HepG2 (cell line): ENCODE measurements around the gene SOCS3. TPM values are rescaled to one million over a fixed set of nuclear protein-coding genes. Genes with fewer than 3 reads are reported as not detected.

Experiments used
- ARNTL ChIP-seq: sonication (generic); formaldehyde crosslinking; IDR thresholded peaks from 2 replicates; pipeline ENCODE4 v1.4.0; 2020; ENCODE audit warnings: mild to moderate bottlenecking, missing genetic modification reagents
- ELF4 ChIP-seq: sonication (generic); formaldehyde crosslinking; IDR thresholded peaks from 2 replicates; pipeline ENCODE4 v1.5.0; 2020; ENCODE audit warnings: missing genetic modification reagents, mild to moderate bottlenecking, moderate library complexity, borderline replicate concordance
- ERF ChIP-seq: IDR thresholded peaks from 2 replicates; pipeline ENCODE4 v1.6.1; 2018; ENCODE audit warnings: missing biosample characterization, missing genetic modification reagents
- HES4 ChIP-seq: sonication (generic); formaldehyde crosslinking; IDR thresholded peaks from 2 replicates; pipeline ENCODE4 v1.9.0; 2021; ENCODE audit warnings: mild to moderate bottlenecking, missing genetic modification reagents, borderline replicate concordance
- KLF6 ChIP-seq: IDR thresholded peaks from 2 replicates; pipeline ENCODE4 v1.8.0; 2016; ENCODE audit warnings: missing biosample characterization, missing genetic modification reagents
- MAFK ChIP-seq, 2 experiments: IDR thresholded peaks in 1 of 2; conservative IDR thresholded peaks in 1 of 2; 2 replicates each; pipeline ENCODE4 v1.6.1; 2011; ENCODE audit warnings: improper control_type of control experiment in 2 of 2, low read length in 2 of 2
- MIXL1 ChIP-seq: IDR thresholded peaks from 2 replicates; pipeline ENCODE4 v1.6.1; 2016
- MTF2 ChIP-seq: sonication (generic); formaldehyde crosslinking; IDR thresholded peaks from 2 replicates; pipeline ENCODE4 v1.5.0; 2020; ENCODE audit warnings: missing genetic modification reagents, borderline replicate concordance
- NCOA2 ChIP-seq: sonication (generic); formaldehyde crosslinking; IDR thresholded peaks from 2 replicates; pipeline ENCODE4 v1.8.0; 2022; ENCODE audit warnings: inconsistent platforms
- NRL ChIP-seq: sonication (generic); formaldehyde crosslinking; IDR thresholded peaks from 2 replicates; pipeline ENCODE4 v1.5.0; 2020; ENCODE audit warnings: missing genetic modification reagents, mild to moderate bottlenecking, moderate library complexity, borderline replicate concordance
- PAF1 ChIP-seq: IDR thresholded peaks from 2 replicates; pipeline ENCODE4 v1.6.1; 2016; ENCODE audit warnings: missing genetic modification reagents, missing compliant biosample characterization
- SOX13 ChIP-seq, 3 experiments: fragments of 450-650 bp in 1 of 3; sonication (generic) in 1 of 3; formaldehyde crosslinking in 1 of 3; IDR thresholded peaks in 2 of 3; conservative IDR thresholded peaks in 1 of 3; 2 replicates each; pipeline versions ENCODE4 v1.5.0 to v1.6.1; 2016 to 2020; ENCODE audit warnings: antibody characterized with exemption in 1 of 3, mild to moderate bottlenecking in 1 of 3, missing compliant biosample characterization in 1 of 3, missing genetic modification reagents in 1 of 3, moderate library complexity in 1 of 3
- SP5 ChIP-seq: IDR thresholded peaks from 2 replicates; pipeline ENCODE4 v1.6.1; 2016; ENCODE audit warnings: low read depth, borderline replicate concordance
- TBP ChIP-seq: sonication (generic); formaldehyde crosslinking; IDR thresholded peaks from 2 replicates; pipeline ENCODE4 v1.5.0; 2020; ENCODE audit warnings: missing genetic modification reagents
- TEAD3 ChIP-seq: optimal IDR thresholded peaks from 2 replicates; pipeline ENCODE3; 2016; ENCODE audit warnings: borderline replicate concordance
- U2AF2 ChIP-seq: fragments of 200-400 bp; formaldehyde crosslinking; IDR thresholded peaks from 2 replicates; pipeline ENCODE4 v1.6.1; 2017; ENCODE audit warnings: low read depth, mild to moderate bottlenecking, low read length
- ZMYM3 ChIP-seq: sonication (generic); formaldehyde crosslinking; IDR thresholded peaks from 2 replicates; pipeline ENCODE4 v1.5.1; 2020; ENCODE audit warnings: mild to moderate bottlenecking, missing genetic modification reagents
- ZNF121 ChIP-seq: sonication (generic); formaldehyde crosslinking; IDR thresholded peaks from 2 replicates; pipeline ENCODE4 v1.5.0; 2020; ENCODE audit warnings: mild to moderate bottlenecking, missing genetic modification reagents
- ZNF326 ChIP-seq: sonication (generic); formaldehyde crosslinking; IDR thresholded peaks from 2 replicates; pipeline ENCODE4 v1.4.0; 2020; ENCODE audit warnings: missing genetic modification reagents, borderline replicate concordance
- ZNF441 ChIP-seq: sonication (generic); formaldehyde crosslinking; IDR thresholded peaks from 2 replicates; pipeline ENCODE4 v1.7.0; 2021; ENCODE audit warnings: missing genetic modification reagents, borderline replicate concordance
- ZNF577 ChIP-seq: sonication (generic); formaldehyde crosslinking; IDR thresholded peaks from 2 replicates; pipeline ENCODE4 v1.4.0; 2020; ENCODE audit warnings: mild to moderate bottlenecking, low read depth, missing genetic modification reagents, borderline replicate concordance
- ZNF713 ChIP-seq: sonication (generic); formaldehyde crosslinking; IDR thresholded peaks from 2 replicates; pipeline ENCODE4 v1.4.0; 2020; ENCODE audit warnings: mild to moderate bottlenecking, missing genetic modification reagents
- ZNF878 ChIP-seq: sonication (generic); formaldehyde crosslinking; IDR thresholded peaks from 2 replicates; pipeline ENCODE4 v1.8.1; 2023; ENCODE audit warnings: mild to moderate bottlenecking, missing genetic modification reagents, moderate library complexity
- ZSCAN21 ChIP-seq: sonication (generic); formaldehyde crosslinking; IDR thresholded peaks from 2 replicates; pipeline ENCODE4 v1.8.0; 2022; ENCODE audit warnings: mild to moderate bottlenecking, missing genetic modification reagents, moderate library complexity, borderline replicate concordance
- ZSCAN9 ChIP-seq: IDR thresholded peaks from 2 replicates; pipeline ENCODE4 v1.6.1; 2016; ENCODE audit warnings: borderline replicate concordance
- polyA plus RNA-seq, 8 experiments: library from polyadenylated mRNA; depleted of rRNA in 3 of 8; stranded (reverse) in 7 of 8; unstranded in 1 of 8; fragments of >200 nt; fragmentation: Illumina TruSeq in 4 of 8; extraction: Trizol in 4 of 8; gene quantifications; 2 replicates each; pipeline versions ENCODE4 v1.2.1 to v1.2.3, GENCODE V29; 2011 to 2016; ENCODE audit warnings: low read depth in 4 of 8, missing spikeins in 1 of 8, mixed read lengths in 1 of 8; ENCODE audit not compliant: insufficient read depth in 1 of 8
- total RNA-seq, 5 experiments: library from RNA; depleted of rRNA; stranded (reverse); fragments of >200 nt; fragmentation: Illumina TruSeq; extraction: Trizol; gene quantifications; 2 replicates each; pipeline ENCODE4 v1.2.3, GENCODE V29; 2016; ENCODE audit warnings: low read depth in 1 of 5
- TF ChIP-seq, protein P1 (sequence below): sonication (generic); formaldehyde crosslinking; conservative IDR thresholded peaks from 2 replicates; pipeline ENCODE4 v1.4.0; 2020; ENCODE audit warnings: mild to moderate bottlenecking, missing genetic modification reagents, moderate library complexity

The SOCS3 gene
- total and polyA plus RNA-seq, 2 of the 13 experiments (the other 11 are each of a cell fraction or from before 2014, with no cell fraction given) = 0.77 to 2.4 TPM

DNA sequence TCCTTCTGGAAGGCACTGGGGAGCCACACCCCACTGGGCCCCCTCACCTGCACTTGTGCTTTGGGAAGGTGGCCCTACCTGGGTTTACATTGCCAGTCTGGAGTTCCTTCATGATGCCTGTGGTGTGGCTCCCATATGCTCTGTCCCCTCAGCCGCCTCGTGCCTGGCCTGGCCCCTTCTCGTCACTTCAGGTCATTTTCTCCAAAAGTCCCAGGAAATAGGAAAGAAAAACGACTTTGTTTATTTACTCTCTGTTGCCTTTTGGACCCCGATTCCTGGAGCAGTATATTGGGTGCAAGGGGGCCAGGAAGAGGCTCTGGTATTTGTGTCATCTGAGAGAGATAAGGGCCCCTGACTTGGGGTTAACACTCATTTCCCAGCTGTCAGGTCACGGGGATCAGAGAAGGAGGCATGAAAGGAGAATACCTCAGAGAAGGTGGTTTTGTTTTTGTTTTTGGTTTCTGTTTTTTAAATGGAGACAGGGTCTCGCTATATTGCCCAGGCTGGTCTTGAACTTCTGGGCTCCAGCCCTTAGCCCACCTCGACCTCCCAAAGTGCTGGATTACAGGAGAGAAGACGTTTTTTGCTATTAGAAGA is 4.7 kb downstream of the SOCS3 start (continued):
- TF ChIP-seq SOX13 (IDR thresholded peaks at IDR 0.05) (no peak), SOX13 (CRISPR knock-in tag; conservative IDR thresholded peaks at IDR 0.05 in 1 of 2, IDR thresholded peaks at IDR 0.05 in 1 of 2) (peak in 1 of 2 experiments; percentile 38; a peak in 2 of 4 replicates), NCOA2 (CRISPR knock-in tag) (peak; percentile 86), ZMYM3 (no peak), NRL (CRISPR knock-in tag) (peak; percentile 24; the same call in 1 of the 2 replicates), ARNTL (CRISPR knock-in tag) (peak; percentile 36; the same call in 1 of the 2 replicates), ZNF121 (CRISPR knock-in tag) (peak; percentile 68; the same call in 1 of the 2 replicates), ZNF713 (CRISPR knock-in tag) (no peak), ZNF577 (CRISPR knock-in tag) (no peak), HES4 (CRISPR knock-in tag) (no peak), ELF4 (CRISPR knock-in tag) (peak; percentile 51; the same call in 1 of the 2 replicates), KLF6 (CRISPR knock-in tag) (0 out of 2 replicates have a peak, but pooled peaks have one; percentile 10), ERF (CRISPR knock-in tag) (peak; percentile 37; the same call in 1 of the 2 replicates), ZSCAN9 (CRISPR knock-in tag) (peak; percentile 67; the same call in 1 of the 2 replicates), TBP (CRISPR knock-in tag) (no peak), U2AF2 (no peak), ZNF878 (CRISPR knock-in tag) (peak; percentile 72; the same call in 1 of the 2 replicates), ZNF326 (CRISPR knock-in tag) (no peak), ZSCAN21 (CRISPR knock-in tag) (no peak), MTF2 (CRISPR knock-in tag) (no peak), MIXL1 (CRISPR knock-in tag) (0 out of 2 replicates have a peak, but pooled peaks have one; percentile 33), ZNF441 (CRISPR knock-in tag) (0 out of 2 replicates have a peak, but pooled peaks have one; percentile 54), TEAD3 (peak; percentile 84), SP5 (CRISPR knock-in tag) (0 out of 2 replicates have a peak, but pooled peaks have one; percentile 40), PAF1 (no peak), MAFK (conservative IDR thresholded peaks at IDR 0.05 in 1 of 2, IDR thresholded peaks at IDR 0.05 in 1 of 2; ENCODE audit: low read length in 2 of 2) (no peak)
- TF ChIP-seq, protein P1, sequence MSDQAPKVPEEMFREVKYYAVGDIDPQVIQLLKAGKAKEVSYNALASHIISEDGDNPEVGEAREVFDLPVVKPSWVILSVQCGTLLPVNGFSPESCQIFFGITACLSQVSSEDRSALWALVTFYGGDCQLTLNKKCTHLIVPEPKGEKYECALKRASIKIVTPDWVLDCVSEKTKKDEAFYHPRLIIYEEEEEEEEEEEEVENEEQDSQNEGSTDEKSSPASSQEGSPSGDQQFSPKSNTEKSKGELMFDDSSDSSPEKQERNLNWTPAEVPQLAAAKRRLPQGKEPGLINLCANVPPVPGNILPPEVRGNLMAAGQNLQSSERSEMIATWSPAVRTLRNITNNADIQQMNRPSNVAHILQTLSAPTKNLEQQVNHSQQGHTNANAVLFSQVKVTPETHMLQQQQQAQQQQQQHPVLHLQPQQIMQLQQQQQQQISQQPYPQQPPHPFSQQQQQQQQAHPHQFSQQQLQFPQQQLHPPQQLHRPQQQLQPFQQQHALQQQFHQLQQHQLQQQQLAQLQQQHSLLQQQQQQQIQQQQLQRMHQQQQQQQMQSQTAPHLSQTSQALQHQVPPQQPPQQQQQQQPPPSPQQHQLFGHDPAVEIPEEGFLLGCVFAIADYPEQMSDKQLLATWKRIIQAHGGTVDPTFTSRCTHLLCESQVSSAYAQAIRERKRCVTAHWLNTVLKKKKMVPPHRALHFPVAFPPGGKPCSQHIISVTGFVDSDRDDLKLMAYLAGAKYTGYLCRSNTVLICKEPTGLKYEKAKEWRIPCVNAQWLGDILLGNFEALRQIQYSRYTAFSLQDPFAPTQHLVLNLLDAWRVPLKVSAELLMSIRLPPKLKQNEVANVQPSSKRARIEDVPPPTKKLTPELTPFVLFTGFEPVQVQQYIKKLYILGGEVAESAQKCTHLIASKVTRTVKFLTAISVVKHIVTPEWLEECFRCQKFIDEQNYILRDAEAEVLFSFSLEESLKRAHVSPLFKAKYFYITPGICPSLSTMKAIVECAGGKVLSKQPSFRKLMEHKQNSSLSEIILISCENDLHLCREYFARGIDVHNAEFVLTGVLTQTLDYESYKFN (CRISPR knock-in tag) = peak; percentile 91
